Spleen (tissue), 7 donors: ENCODE results near the gene KRTAP19-7.

Experiments used
- CTCF ChIP-seq, 11 experiments: fragments of 200-600 bp in 7 of 11; fragments of 450-650 bp in 4 of 11; sonication (generic) in 4 of 11; IDR thresholded peaks in 8 of 11; conservative IDR thresholded peaks in 3 of 11; 1 replicate in 7 of 11; 2 replicates in 4 of 11; pipeline versions ENCODE4 v1.4.0 to v1.8.0; 2016 to 2021; ENCODE audit warnings: antibody characterized with exemption in 11 of 11, inconsistent platforms in 4 of 11, mild to moderate bottlenecking in 1 of 11
- POLR2A ChIP-seq, 3 donors: fragments of 450-650 bp; IDR thresholded peaks; one replicate each; pipeline ENCODE4 v1.5.1; 2017; ENCODE audit warnings: antibody characterized with exemption in 3 of 3, mild to moderate bottlenecking in 1 of 3
- POLR2AphosphoS5 ChIP-seq, 3 donors: sonication (generic); formaldehyde crosslinking; IDR thresholded peaks; one replicate each; pipeline ENCODE4 v1.5.1; 2017; ENCODE audit warnings: antibody characterized with exemption in 3 of 3
- donor health status: DM: no; HTN: no; CAD: no; lungs with moderate emphysema.
- donor health status: DM: no; HTN: no; CAD: no.
- donor health status: DM: no; HTN: no; CAD: no.

- TF ChIP-seq POLR2A (IDR thresholded peaks at IDR 0.05) (no peak), CTCF (IDR thresholded peaks at IDR 0.05 in 8 of 11, conservative IDR thresholded peaks at IDR 0.05 in 3 of 11) (no peak), POLR2AphosphoS5 (IDR thresholded peaks at IDR 0.05) (no peak)
These were observed 42.2 kb downstream of the KRTAP19-7 start for GRCh38 chr21:30518876-30519275.
